ENCODE data around the gene CKLF.
A peak's percentile ranks its signal among the peaks of the same experiment; 100 is the strongest.

The CKLF gene

GRCh38 chr16:66517586-66518263, 34.7 kb upstream of the CKLF start:
- no peak for DNase-seq (ENCODE audit: low read depth in 2 of 2)

GRCh38 chr16:66519482-66520373, 32.6 kb upstream of the CKLF start:
- DNase-seq (ENCODE audit: low read depth in 2 of 2): no peak

- DNase-seq (ENCODE audit: low read depth in 2 of 2): no peak
Measured at GRCh38 chr16:66520406-66521170, 31.8 kb upstream of the CKLF start.

- DNase-seq (ENCODE audit: low read depth in 2 of 2): no peak
Measured at GRCh38 chr16:66521252-66521713, 31.1 kb upstream of the CKLF start.

- peak; percentile 80 to 95 for DNase-seq (ENCODE audit: low read depth in 2 of 2)
Measured at GRCh38 chr16:66521951-66522771, 30.2 kb upstream of the CKLF start.

- DNase-seq (ENCODE audit: low read depth in 2 of 2): no peak
Measured at GRCh38 chr16:66522816-66523590, 29.4 kb upstream of the CKLF start.

- DNase-seq (ENCODE audit: low read depth in 2 of 2): no peak
Measured at GRCh38 chr16:66523861-66524354, 28.5 kb upstream of the CKLF start.

- no peak for DNase-seq (ENCODE audit: low read depth in 2 of 2)
Measured at GRCh38 chr16:66524601-66525164, 27.7 kb upstream of the CKLF start.

GRCh38 chr16:66525396-66526180, 26.8 kb upstream of the CKLF start:
- no peak for DNase-seq (ENCODE audit: low read depth in 2 of 2)

GRCh38 chr16:66528294-66528693, 24.1 kb upstream of the CKLF start:
- no peak for DNase-seq (ENCODE audit: low read depth in 2 of 2)

- no peak for DNase-seq (ENCODE audit: low read depth in 2 of 2)
Measured at GRCh38 chr16:66529475-66529874, 22.9 kb upstream of the CKLF start.

- no peak for DNase-seq (ENCODE audit: low read depth in 2 of 2)
Measured at GRCh38 chr16:66534376-66534799, 18.0 kb upstream of the CKLF start.

- DNase-seq (ENCODE audit: low read depth in 2 of 2): no peak
Measured at GRCh38 chr16:66536525-66536924, 15.9 kb upstream of the CKLF start.

GRCh38 chr16:66537236-66537635, 15.1 kb upstream of the CKLF start:
- DNase-seq (ENCODE audit: low read depth in 2 of 2): no peak

- DNase-seq (ENCODE audit: low read depth in 2 of 2): no peak
Measured at GRCh38 chr16:66538910-66539309, 13.5 kb upstream of the CKLF start.

- no peak for DNase-seq (ENCODE audit: low read depth in 2 of 2)
Measured at GRCh38 chr16:66539623-66540469, 12.5 kb upstream of the CKLF start.

- no peak for DNase-seq (ENCODE audit: low read depth in 2 of 2)
Measured at GRCh38 chr16:66541388-66542355, 10.7 kb upstream of the CKLF start.

All from stimulated activated CD4-positive, alpha-beta T cell treated with anti-CD3 and anti-CD28 coated beads, Interleukin-12 subunit alpha, Interleukin-12 subunit beta, amount 100 ng/mL, for 24 hours (primary cell).